ENCODE data around the gene DGLUCY.
"Not testable (repeated sequence)": the region's sequence is repeated elsewhere in the genome, so short reads cannot be mapped to it uniquely, and the experiment has no call there.

Gene DGLUCY, protein sequence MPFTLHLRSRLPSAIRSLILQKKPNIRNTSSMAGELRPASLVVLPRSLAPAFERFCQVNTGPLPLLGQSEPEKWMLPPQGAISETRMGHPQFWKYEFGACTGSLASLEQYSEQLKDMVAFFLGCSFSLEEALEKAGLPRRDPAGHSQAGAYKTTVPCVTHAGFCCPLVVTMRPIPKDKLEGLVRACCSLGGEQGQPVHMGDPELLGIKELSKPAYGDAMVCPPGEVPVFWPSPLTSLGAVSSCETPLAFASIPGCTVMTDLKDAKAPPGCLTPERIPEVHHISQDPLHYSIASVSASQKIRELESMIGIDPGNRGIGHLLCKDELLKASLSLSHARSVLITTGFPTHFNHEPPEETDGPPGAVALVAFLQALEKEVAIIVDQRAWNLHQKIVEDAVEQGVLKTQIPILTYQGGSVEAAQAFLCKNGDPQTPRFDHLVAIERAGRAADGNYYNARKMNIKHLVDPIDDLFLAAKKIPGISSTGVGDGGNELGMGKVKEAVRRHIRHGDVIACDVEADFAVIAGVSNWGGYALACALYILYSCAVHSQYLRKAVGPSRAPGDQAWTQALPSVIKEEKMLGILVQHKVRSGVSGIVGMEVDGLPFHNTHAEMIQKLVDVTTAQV

DNA sequence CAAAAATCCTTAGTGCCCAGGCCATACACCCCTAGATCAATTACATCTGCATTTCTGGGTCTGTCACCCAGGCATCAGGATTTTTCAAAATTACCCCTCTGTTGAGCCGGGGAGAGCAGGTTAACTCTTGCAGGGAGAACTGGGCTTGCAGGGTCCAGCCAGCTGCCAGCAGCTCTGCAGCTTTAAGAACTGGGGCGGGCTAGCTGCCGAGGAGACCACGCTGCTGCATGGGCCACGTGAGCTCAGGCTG, at the start of gene DGLUCY:
TSS of gene DGLUCY (plus strand) at position 245 of the 250 bp plus-strand sequence. CDS start 46,222 bp downstream, outside the sequence.
- no peak for DNase-seq

DNA sequence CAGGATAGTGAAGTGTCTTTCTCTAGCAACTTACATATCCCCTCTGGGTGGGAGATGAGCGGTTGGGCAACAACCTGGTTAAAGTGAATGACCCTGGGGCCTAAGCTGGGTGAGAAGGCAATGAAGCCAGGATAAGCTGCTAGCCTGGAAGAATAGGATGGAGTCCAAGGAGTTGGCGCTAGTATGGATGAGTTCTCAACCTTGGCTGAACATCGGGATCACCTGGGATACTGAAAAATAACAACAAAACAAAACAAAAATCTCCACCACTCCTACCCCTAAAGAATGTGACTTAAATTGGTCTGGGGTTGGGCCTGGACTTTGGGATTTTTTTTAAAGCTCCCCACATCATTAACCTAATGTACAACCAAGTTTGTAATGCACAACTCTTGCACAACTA, 48.6 kb upstream of the DGLUCY start:
- no peak for DNase-seq

DNA sequence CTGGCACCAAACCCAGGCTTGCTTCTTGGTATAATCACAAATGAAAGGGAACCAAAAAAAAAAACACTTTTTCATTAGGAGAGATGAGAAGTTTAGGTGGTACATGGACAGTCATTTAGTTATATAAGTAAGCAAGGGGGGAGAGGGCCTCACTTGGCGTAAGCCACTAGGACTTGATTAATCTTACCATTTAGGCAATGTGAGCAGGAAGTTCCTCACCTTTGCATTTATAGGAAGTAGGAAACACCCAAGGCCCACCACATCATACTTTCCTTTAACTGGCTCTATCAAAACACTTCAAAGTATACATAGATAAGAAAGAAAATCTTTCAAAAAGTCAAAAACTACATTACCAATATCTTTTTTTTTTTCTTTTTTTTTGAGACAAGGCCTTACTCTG, 46.7 kb upstream of the DGLUCY start:
- peak; percentile 17 for DNase-seq

DNA sequence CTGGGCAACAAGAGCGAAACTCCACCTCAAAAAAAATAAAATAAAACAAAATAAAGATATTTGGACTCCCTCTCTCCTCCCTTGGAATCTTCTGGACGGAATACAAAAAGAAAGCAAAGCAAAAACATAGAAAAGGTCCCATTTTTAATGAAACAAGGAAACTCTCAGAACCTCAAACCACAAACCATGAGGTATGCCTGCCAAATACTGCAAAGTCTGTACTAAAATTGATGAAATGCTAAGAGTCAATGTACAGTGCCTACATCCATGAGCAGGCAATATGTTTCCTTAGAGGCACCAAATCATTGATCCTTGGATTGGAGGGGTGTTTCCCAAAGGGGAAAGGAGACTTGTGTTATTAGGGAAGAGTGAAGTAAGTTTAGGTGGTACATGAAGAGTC, 45.2 kb upstream of the DGLUCY start:
- DNase-seq, result no peak

DNA sequence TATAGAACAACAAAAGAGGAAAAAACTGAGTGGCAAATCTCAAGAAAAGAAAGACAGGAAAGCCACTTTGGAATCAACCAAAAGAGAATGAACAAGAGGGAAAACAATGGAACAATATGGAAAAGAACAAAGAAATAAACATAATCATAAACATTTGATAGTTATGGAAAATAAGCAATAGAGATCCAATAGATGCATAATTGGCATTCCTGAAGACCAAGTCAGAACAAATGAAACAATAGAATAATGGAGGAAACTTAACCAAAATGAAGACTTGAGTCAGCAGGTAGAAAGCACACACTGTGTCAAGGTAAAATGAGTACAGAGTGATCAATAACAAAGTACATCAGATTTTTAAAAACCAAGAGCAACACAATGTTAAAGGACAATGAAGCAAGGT, 43.3 kb upstream of the DGLUCY start:
- no peak for DNase-seq

DNA sequence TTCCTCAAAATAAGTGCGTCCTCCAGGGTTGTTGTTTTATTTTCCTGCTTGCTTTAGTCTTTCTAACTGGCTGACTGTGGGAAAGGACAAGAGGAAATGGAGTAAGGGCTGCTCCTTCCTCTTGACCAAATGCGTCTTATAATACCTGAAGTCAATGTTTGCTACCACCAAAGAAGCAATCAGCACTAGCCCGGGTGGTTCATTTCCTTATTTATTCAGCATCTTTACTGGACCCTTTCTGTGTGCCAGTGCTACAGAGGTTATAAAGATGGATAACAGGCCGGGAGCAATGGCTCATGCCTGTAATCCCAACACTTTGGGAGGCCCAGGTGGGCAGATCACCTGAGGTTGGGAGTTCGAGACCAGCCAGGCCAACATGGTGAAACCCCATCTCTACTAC, 38.3 kb upstream of the DGLUCY start:
- no peak for DNase-seq

DNA sequence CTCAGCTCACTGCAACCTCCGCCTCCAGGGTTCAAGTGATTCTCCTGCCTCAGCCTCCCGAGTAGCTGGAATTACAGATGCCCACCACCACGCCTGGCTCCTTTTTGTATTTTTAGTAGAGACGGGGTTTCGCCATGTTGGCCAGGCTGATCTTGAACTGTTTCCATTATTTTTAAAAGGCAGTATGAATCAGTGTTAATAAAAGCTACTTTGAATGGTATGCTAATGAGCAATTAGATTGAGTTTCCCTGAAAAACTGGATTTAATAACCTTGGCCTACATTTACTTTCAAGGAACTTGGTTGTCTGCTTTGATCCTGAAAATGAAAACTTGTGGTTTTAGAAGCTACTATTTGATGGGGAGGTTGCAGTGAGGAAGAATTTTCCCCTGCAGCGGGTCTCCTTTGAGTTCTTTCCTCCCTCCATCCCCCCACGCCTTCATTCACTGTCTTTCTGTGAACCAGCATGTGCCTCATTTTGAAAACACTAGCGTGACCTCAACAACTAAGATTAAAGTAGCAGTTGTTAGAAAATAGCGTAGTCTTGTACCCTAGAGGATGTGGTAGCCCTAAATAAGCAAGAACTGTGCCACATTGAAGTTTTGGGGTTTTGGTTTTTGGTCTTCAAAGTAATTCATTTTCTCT, 35.7 kb upstream of the DGLUCY start:
- peak; percentile 12 for DNase-seq

DNA sequence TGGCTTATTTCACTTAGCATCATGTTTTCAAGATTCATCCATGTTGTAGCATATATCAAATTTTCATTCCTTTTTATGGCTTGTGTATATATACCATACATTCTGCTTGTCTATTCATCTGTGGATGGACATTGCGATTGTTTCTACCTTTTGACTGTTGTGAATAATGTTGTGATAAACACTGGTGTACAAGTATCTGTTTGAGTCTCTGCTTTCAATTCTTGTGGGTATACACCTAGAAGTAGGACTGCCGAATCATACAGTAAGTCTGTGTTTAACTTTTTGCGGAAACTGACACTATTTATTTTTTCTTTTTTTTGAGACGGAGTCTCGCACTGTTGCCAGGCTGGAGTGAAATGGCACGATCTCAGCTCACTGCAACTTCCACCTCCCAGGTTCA, 33.8 kb upstream of the DGLUCY start:
- DNase-seq, result no peak

DNA sequence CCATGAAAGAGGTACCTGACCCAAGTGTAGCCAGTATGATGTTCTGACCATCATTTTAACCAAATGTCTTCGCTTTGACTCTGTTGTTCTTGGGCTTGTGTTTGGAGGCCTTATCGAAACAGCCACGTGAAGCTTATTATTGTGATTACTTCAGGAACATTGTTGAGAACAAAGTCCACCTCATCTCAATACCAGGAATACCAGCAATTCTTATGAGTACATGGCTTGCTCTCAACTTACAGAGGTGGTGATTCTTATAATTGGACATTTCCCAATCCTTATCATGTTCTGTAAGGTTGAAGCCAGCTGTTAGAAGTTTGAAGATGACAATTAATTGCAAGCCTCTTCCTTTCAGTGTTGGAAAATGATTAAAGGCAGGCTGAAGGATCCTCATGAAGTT, 31.6 kb upstream of the DGLUCY start:
- no peak for DNase-seq

DNA sequence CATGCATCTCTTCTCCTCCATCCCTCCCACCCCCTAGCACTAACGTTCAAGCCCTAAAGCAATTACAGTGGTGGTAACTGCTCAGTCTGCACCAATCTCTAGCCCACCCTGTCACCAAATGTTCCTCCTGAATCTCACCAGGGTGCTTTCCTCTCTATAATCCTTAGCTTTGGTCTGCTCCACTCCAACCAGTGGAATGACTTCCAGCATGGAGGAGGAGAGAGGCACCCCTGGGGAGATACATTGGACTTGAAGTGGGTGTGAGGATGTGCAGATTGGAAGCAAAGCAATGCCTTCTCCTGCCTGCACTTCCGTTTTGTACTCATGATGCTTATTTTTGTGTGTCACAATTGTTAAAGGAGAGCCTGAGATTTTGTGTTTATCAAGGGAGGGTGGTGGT, 29.4 kb upstream of the DGLUCY start:
- no peak for DNase-seq

DNA sequence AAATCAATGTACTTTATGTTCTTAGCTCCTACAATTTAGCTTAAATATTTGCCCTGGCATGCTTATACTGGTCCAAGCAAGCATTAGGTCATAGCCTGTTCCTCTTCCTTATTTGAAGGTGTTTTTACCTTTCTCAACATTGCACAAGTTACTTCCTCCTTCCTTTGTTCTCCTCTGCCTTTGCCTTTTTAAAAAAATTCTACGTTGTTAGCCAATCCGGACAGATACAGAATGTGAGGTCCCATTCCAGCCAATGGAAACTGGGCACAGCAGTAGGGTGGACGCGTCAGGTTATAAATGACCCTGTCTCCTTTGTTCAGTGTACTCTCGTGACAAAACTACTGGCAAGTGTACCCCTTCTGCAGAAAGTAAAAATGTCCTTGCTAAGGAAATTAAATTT, 26.4 kb upstream of the DGLUCY start:
- not testable (repeated sequence) for DNase-seq

DNA sequence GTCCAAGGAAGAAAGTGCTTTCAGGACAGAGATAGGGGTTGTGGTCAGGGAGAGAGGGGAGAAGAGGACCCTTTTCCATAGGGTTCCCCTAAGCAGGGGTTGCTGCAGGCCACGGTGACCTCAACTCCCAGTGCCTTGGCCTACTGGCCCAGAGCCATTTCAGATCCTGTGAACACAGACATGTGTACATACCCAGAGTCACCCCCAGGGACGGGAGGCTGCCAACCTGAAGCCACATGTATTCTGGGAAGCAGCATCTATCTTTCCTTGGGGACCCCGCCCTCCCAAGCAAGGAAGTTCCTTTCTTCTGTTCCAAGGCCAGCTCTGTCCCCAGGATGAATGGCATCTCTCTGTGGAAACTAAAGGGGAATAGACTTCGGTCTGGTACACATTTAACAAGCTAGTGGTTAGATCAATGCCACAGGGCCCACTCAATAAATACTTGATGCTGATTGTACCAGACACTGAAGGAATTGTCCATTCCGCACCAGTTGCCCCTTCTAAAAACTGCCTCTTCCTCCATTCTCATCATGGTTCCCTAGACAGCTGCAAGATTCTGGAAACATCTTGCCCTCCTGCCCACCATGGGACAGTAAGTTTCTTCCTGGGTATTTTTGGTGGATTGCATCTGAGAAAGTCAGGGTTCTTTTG, 25.2 kb upstream of the DGLUCY start:
- no peak for DNase-seq

DNA sequence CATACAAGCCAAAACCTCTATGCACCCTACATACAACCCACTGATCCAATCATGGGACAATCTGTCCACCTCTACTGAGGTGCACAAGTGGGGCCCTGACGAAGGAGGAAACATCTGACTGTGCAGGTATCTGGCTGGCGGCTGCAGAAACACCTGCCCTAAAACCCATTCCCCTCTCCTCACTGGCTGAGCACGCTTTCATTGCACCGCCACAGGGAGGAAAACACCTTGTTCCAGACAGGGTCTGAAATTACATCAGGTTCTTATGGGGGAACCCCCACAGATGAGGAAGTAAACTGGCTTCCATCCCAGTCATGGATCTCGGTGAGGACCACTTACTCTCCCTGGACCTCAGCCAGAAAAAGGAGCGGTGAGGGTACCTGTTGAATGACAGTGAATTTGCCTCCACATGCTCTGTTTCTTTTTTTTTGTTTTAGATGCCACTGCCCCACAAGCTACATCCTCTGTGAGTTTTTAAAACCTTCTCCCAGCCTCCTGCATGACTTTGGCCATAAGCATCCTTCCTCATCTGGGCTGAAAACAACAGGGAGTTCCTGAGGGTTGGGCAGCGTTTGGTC, 23.8 kb upstream of the DGLUCY start:
- no peak for DNase-seq

DNA sequence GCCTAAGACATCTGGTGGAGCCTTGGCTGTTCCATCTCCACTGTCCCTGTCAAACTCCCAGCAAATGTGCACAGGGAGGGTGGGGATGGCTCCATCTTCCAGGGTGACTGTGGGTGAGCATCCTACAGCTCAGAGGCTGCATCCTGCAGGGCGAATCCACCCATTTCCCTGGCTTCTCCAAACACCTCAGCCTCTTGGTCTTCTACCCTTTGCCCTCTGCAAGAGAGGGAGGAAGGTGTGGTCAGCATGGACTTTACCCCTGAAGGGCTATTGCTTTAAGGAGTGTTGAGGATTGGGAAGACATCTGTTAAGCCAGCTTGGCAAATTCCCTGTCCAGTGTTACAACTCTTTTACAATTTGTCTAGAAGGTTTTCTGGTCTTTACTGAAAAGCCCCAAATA, 23.1 kb upstream of the DGLUCY start:
- no peak for DNase-seq

DNA sequence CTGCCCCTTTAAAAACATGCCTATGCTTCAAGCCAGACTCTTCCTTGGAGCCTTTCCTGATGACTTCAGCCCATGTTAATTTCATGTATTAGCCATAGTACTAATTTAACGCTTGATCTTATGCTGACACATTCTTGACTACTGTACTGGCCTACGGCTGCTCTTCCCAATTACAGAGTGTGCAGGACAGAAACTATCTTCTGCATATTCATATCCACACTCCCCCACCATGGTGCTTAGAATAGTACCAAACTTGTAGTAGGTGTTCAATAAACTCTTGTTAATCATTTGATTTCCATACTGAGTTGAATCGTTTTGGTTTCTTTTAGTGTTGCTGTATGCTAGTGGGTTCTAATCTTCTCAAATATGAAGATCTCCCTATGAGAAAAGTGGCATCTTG, 21.8 kb upstream of the DGLUCY start:
- no peak for DNase-seq

DNA sequence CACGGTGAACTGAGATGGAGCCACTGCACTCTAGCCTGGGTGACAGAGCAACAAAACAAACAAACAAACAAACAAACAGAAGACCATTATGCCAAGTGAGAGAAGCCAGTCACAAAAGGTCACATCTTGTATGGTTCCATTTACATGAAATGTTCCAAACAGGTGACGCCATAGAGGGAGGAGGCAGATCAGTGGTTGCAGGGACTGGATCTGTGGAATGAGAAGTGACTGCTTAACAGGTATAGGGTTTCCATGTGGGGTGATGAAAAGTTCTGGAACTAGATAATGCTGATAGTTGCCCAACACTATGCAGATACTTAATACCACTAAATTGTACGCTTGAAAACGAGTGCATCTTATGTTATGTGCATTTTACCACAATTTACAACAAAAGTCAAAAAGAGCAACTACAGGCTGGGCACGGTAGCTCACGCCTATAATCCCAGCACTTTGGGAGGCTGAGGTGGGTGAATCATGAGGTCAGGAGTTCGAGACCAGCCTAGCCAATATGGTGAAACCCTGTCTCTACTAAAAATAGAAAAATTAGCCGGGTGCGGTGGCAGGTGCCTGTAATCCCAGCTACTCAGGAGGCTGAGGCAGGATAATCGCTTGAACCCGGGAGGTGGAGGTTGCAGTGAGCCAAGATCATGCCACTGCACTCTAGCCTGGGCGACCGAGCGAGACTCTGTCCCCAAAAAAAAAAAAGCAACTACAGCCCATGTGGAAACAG, 20.0 kb upstream of the DGLUCY start:
- DNase-seq, result not testable (repeated sequence)

DNA sequence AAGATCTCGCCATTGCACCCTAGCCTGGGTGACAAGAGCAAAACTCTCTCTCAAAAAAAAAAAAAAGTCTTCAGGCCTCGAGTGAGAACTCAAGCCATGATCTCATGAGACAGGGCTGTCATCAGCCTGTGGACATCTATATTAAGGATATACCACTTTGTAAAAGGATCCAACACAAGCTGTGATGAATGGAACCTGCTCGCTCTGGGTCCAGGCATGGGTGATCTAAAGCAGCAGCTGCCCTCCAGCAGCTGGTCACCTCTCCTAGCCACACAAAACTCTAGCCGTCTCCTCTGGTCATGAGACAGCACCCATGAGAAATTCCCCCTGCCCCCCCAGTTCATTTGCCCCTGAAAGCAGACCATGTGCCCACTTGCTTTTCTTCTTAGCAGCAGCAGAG, 19.1 kb upstream of the DGLUCY start:
- no peak for DNase-seq

DNA sequence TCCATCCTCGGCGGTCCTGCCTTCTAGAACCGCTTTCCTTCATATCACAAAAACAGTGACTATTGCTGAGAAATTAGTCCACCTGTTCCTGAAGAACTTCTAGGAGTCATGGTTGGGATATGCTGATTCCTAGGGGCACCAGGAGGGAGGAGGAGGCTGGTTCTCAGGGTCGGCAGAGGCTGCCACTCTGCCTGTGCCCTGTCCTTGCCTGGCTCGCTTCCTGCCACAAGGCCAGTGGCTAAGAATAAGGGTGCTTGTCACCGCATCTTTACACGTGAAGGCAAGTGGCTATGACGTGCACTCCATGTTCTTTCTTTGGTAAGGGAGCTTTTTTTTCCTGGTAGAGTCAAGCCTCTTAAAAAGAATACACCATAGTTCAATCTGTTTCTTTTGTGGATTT, 18.7 kb upstream of the DGLUCY start:
- no peak for DNase-seq

DNA sequence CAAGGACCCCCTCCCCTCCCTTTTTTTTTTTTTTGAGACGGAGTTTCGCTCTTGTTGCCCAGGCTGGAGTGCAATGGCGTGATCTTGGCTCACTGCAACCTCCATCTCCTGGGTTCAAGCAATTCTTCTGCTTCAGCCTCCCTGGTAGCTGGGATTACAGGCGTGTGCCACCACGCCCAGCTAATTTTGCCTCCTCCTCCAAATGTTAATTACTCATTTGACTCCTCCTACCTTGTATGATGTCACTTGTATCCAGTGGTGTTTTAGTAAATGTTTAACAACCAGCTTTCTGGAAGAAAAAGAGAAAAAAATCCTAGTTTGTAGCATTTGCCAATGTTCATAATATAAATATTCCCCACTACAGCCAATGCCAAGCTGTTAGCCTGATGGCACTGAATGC, 16.2 kb upstream of the DGLUCY start:
- DNase-seq, result not testable (repeated sequence)

DNA sequence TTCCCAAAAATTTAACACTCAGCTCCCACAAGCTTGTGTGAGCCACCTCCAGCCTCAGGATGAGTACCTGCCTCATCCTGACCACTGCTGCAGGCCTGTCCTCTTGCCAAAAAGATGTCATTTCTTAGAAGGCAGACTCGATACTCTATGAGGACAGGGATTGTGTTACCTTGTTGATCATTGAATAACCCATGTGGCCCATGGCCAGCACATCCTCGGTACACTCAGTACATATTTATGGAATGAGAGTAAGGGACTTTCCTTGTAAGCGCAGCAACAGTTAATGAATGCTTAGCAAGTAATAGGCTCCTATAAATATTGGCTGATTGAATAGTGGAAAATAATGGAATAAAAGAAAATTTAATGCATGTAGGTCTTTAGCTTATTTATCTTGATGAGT, 15.3 kb upstream of the DGLUCY start:
- DNase-seq, result no peak

DNA sequence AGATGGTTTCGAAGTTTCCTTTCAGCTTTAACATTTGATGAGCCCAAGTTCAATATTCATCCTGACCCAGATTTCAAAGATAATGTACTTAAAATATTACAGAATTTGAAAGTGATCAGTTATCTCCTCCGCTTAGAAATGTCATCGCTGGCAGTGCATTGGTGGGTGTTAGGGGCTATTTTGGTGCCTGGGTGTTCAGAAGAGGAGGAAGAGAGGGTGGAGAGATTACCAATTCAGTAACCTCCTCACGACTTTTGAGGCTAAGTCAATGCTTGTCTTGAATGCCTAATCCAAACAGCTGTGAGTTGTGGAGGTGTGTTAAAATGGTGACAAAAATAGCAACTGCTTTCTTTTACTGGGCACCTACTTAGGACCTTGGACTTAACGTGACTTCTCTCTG, 13.8 kb upstream of the DGLUCY start:
- no peak for DNase-seq

DNA sequence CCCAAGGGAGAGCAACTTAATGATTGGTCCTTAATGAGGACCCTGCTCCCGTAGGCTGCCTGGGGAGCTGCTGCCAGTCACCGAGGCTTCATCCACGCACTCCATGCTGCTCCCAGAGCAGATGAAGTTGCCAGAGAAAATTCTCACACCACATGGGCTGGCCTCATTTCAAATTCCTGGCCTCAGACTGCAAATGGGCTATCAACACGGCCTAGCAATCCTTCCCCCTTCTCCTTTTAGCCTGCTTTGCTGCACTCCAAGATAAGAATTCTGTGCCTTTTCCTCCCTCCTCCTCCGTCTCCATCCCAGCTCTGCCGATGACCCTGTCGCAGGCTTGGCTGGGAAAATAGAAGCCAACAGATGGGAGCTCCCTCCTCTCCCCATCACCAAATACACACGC, 10.8 kb upstream of the DGLUCY start:
- no peak for DNase-seq
